HEK293T (cell line): ENCODE data around the gene ARHGAP22.

ENCODE experiments used
- ARNT ChIP-seq: fragments of 450-650 bp; IDR thresholded peaks from 2 replicates; pipeline ENCODE4 v1.6.1; 2017; ENCODE audit warnings: mild to moderate bottlenecking
- FOXK2 ChIP-seq: fragments of 450-650 bp; IDR thresholded peaks from 2 replicates; pipeline ENCODE4 v1.6.1; 2016; ENCODE audit warnings: mild to moderate bottlenecking
- FOXM1 ChIP-seq: fragments of 450-650 bp; IDR thresholded peaks from 2 replicates; pipeline ENCODE4 v1.6.1; 2017; ENCODE audit warnings: mild to moderate bottlenecking, borderline replicate concordance
- NFRKB ChIP-seq: fragments of 450-650 bp; IDR thresholded peaks from 2 replicates; pipeline ENCODE4 v1.6.1; 2016; ENCODE audit warnings: mild to moderate bottlenecking, moderate library complexity
- SP1 ChIP-seq: fragments of 450-650 bp; IDR thresholded peaks from 2 replicates; pipeline ENCODE4 v1.6.1; 2017
- SUZ12 ChIP-seq: fragments of 450-650 bp; IDR thresholded peaks from 2 replicates; pipeline ENCODE4 v1.6.1; 2016; ENCODE audit warnings: mild to moderate bottlenecking
- TARDBP ChIP-seq: fragments of 450-650 bp; IDR thresholded peaks from 2 replicates; pipeline ENCODE4 v1.6.1; 2016

DNA sequence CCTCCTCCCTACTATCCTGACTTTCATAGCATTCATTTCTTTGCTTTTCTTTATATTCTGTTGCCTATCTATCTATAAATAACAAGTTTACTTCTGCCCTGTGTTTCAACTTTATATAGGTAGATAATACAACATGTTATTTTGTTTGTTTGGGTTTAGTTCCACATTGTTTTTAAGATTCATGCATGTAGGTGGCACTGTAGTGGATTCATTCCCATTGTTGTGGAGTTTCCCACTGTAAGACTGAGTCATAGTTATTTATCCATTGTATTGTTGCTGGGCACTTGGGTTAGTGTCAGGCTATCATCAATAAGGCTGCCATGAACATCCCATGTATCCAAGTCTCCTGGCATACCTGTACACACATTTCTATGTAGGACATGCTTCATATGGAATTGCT, 127.7 kb downstream of the ARHGAP22 start:
- TF ChIP-seq FOXM1 (no peak), NFRKB (no peak), SUZ12 (no peak), FOXK2 (no peak), ARNT (no peak), SP1 (no peak), TARDBP (no peak)
